ENCODE results near the gene DNAJC13.

DNAJC13 gene

DNA sequence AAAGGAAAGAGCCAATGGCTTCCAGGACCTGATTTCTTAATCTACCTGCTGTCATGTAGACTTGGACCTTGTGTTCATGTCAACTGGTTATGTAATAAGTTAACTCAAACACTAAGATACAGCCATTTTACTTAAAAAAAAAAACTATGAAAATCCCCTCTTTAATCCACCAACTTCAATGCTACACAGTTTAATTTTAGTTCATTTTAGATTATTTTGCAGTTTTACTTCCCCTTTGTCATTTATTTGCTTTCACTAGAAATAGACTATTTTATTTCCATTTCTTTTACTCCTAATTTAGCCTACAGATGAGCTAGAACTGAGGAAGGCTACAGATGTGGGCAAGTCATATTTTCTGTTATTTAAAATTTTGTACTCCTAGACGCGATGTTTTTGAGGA, 10.7 kb upstream of the DNAJC13 start:
- no peak for DNase-seq (ENCODE audit: low read depth)

- DNase-seq (ENCODE audit: low read depth) = no peak
These were observed 10.3 kb upstream of the DNAJC13 start for GRCh38 chr3:132407025-132407424.

- no peak for DNase-seq (ENCODE audit: low read depth)
These were observed 2.5 kb upstream of the DNAJC13 start for GRCh38 chr3:132414841-132415240.

- DNase-seq (ENCODE audit: low read depth) = no peak
These were observed 1.1 kb upstream of the DNAJC13 start for GRCh38 chr3:132416161-132416560.

GRCh38 chr3:132417695-132418411, 551 bp downstream of the DNAJC13 start:
- DNase-seq (ENCODE audit: low read depth) = peak; percentile 75

GRCh38 chr3:132418916-132419315, 1.6 kb downstream of the DNAJC13 start:
- DNase-seq (ENCODE audit: low read depth) = peak; percentile 44

- DNase-seq (ENCODE audit: low read depth) = peak; percentile 58
These were observed 4.5 kb downstream of the DNAJC13 start for GRCh38 chr3:132421832-132422231.

- no peak for DNase-seq (ENCODE audit: low read depth)
These were observed 5.2 kb downstream of the DNAJC13 start for GRCh38 chr3:132422531-132422930.

GRCh38 chr3:132432639-132433038, 15.3 kb downstream of the DNAJC13 start:
- DNase-seq (ENCODE audit: low read depth) = peak; percentile 90

DNA sequence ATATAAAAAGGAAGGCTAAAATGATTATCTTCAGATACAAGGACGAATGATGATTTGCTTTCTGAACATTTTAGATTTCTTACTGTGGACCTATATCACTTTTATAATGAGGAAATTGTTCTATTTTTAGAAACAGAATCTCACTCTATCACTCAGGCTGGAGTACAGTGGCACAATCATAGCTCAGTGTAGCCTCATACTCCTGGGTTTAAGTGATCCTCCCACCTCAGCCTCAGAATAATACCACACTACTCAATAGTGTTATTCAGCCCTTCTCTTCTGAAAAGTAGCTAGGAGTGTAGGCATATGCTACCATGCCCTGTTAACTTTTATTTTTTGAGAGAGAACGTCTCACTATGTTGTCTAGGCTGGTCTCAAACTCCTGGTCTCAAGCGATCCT, 15.8 kb downstream of the DNAJC13 start:
- DNase-seq (ENCODE audit: low read depth) = peak; percentile 34

GRCh38 chr3:132435224-132435910, 18.1 kb downstream of the DNAJC13 start:
- DNase-seq (ENCODE audit: low read depth) = no peak

DNA sequence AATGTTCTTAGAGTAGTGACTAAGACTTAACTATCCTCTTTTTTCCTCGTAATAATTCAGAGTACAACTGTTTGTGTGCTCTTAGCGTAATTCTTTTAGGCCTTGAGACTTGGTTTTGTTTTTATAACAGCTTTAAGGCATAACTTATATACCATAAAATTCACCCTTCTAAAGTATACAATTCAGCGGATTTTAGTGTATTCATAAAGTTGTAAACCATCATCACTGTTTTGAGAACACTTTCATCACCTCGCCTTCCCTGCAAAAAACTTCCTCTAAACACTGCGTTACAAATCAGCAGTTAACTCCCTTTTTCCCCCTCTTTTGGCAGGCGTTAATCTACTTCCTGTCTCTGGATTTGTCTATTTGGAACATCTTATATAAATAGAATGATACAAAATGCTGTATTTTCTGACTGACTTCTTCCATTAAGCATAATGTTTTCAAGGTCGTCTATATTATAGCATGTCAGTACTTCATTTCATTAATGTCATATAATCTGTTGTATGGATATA, 18.7 kb downstream of the DNAJC13 start:
- peak; percentile 70 for DNase-seq (ENCODE audit: low read depth)

GRCh38 chr3:132443421-132443820, 26.1 kb downstream of the DNAJC13 start:
- DNase-seq (ENCODE audit: low read depth) = no peak

DNA sequence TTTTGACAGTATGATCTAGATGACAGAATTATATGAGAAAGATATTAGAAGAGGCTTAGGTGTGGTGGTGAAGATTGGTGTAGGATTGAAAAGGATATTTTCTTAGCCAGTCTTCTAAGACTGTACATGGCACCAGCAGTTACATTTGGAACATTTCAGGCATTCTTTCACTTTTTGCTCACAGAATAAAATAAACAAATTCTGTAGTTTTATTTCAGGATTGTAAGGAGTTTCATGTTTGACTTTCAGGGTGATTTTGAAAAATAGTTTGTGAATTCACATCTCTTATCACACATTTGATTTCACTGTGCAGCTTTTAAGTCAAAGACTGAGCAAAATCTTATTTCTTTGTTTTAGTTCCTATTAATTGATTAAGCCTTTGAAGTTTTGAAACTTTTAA, 27.1 kb downstream of the DNAJC13 start:
- peak; percentile 17 for DNase-seq (ENCODE audit: low read depth)

GRCh38 chr3:132445817-132446216, 28.5 kb downstream of the DNAJC13 start:
- peak; percentile 75 for DNase-seq (ENCODE audit: low read depth)

DNA sequence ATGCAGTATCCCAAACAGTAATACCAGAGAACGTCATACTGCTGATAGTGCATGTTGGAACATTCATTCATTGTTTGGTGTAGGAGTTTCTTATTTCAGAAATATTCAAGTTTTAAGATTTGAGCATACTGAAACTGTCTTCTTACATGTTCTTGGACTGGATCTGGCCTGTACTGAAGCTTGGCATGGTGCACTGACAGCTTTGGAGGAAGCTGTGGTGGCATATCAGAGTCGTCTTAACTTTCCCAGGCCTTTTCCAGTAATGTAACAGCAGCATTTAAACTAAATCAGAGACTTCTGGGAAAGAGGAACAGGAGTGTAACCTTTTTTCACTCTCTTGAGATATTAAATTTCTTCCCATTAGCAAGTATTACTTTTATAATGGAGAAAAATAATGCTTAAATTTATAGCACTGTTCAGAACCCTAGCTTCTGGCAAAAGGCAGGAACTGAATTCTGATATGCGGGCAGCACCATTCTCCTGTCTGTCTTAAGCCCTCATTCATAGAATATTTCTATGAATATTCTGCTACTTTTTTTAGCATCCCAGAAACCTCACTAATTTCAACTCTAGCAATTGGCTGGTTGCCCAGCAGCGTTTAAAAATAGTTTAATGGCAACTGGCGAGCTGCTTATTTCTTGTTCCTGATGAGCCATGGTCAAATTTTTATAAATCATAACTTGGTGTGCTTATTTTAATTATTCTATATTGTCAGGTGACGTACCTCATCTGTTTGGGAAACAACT, 31.1 kb downstream of the DNAJC13 start:
- peak; percentile 68 for DNase-seq (ENCODE audit: low read depth)

DNA sequence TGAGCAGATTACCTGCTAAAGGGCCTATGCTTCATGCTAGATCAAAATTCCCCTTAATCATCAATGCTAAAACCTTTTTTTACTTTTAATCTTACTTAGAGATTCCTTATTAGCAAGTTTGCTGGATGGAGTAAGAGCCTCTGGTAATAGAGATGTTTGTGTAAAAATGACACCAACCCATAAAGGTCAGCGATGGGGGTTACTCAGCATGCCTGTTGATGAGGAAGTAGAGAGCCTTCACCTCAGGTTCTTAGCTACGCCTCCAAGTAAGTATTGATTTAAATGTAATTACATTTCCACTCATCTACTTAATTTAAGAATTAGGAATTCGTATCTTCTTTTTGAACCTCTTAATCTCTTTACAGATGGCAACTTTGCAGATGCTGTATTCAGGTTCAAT, 38.8 kb downstream of the DNAJC13 start:
- DNase-seq (ENCODE audit: low read depth) = no peak

DNA sequence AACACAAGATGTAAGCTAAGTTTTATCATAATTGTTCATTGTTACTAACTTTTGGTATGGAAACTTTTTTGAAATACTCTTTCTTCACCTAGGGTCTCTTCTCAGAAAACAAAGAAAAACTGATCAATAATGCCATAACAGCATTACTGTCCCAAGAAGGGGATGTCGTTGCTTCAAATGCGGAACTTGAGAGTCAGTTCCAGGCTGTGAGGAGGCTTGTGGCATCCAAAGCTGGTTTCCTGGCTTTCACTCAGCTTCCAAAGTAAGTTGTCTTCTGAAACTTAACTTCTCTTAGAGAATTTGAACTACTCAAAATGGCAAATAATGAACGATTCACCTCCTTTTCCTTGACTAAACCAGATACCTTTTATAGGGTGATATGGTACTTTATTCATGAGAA, 39.3 kb downstream of the DNAJC13 start:
- DNase-seq (ENCODE audit: low read depth) = no peak

GRCh38 chr3:132457286-132457685, 40.0 kb downstream of the DNAJC13 start:
- DNase-seq (ENCODE audit: low read depth) = no peak

GRCh38 chr3:132459551-132459950, 42.2 kb downstream of the DNAJC13 start:
- no peak for DNase-seq (ENCODE audit: low read depth)

DNA sequence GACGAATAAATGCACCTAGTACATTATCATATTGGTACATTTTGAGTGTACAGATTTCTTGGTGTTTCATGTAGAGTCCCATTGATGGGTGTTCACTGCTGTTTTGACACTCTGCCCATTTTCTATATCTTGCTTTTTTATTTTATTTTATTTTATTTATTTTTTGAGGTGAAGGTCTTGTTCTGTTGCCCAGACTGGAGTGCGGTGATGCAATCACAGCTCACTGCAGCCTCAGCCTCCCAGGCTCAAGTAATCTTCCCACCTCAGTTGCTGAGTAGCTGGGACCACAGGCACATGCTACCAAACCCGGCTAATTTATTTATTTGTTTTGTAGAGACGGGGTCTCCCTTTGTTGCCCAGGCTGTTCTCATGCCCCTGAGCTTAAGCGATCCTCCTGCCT, 44.2 kb downstream of the DNAJC13 start:
- no peak for DNase-seq (ENCODE audit: low read depth)

DNA sequence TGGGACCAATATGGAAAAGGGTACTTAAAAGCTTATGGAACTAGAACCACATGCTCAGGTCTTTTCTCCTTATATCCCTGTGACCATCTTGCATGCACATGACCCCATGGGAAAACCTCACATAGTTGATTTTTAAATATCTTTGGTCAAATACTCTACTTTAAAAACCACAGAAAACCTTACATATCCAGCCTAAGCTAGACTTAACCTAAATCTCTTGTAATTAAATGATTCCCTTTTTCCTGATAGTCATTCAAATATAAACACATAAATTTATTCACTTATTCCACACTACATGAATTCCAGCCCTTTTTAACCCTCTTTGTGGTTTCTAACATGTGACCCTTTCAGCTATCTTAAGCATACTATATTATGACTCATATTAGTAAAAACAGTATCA, 46.8 kb downstream of the DNAJC13 start:
- DNase-seq (ENCODE audit: low read depth) = peak; percentile 67

- DNase-seq (ENCODE audit: low read depth) = no peak
These were observed 52.0 kb downstream of the DNAJC13 start for GRCh38 chr3:132469326-132469725.
